Hematopoietic multipotent progenitor cell treated with erythropoietin and hydrocortisone succinate and interleukin-3 and kit ligand, for 4 days (in vitro differentiated cells): ENCODE measurements around the gene POLRMT.
"Not testable (repeated sequence)": the region's sequence is repeated elsewhere in the genome, so short reads cannot be mapped to it uniquely, and the experiment has no call there.

Source experiments
- DNase-seq: peaks from one replicate; pipeline ENCODE4 v3.0.0-alpha.2; 2015

The POLRMT gene

GRCh38 chr19:624433-625109 lies 8.8 kb downstream of the POLRMT start:
- DNase-seq = no peak

DNA sequence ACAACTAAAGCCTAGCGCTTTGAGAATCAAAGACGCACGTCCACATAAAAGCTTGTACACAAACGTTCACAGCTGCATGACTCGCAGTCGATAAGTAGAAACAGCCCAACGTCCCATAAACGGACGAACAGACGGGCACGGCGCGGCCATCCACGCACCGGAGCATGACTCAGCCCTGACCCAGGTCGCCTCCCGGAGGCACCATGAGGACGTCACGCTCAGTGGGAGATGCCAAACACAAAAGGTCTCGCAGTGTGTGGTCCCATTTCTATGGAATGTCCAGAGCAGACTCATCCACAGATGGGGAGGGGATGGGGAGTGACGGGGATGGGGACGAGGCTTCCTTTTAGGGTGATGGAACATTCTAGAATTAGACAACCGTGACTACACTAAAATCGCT lies 9.4 kb downstream of the POLRMT start:
- DNase-seq = no peak

DNA sequence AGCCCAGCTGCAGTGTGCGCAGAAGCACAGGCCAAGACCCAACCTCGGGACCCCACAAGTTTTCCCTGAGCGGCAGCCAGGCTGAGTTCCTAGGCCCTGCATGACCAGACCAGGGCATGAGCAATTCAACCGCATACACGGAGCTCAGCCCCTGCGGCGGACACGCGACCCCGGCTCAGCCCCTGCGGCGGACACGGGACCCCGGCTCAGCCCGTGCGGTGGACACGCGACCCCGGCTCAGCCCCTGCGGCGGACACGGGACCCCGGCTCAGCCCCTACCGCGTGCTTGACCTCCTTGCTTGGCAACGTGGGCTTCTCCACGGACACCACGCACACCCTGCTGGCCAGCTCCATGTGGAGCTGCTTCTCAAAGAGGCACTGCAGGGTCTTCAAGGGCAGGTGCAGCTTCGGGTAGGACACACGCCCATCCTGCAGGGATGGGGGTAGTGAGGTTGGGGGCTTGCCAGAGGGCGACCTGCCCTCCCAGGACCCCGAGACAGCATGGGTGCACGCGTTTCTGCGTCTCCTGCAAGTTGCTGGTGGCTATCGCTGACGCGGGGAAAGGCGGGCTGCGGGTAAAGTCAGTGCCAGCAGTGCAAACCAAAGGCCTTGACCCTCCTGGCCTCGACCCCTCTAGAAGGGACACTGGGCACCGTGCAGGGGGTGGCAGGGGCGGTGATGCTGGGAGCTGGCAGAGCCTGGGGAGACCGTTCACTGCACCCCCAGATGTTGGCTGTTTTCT lies 10.0 kb downstream of the POLRMT start:
- DNase-seq = no peak

GRCh38 chr19:622666-623065 lies 10.7 kb downstream of the POLRMT start:
- DNase-seq = no peak

- DNase-seq = no peak
These were observed 11.5 kb downstream of the POLRMT start for GRCh38 chr19:621819-622218.

- DNase-seq = not testable (repeated sequence)
These were observed 12.1 kb downstream of the POLRMT start for GRCh38 chr19:621191-621590.

GRCh38 chr19:620166-620862 lies 13.0 kb downstream of the POLRMT start:
- DNase-seq = no peak

GRCh38 chr19:619286-620002 lies 13.9 kb downstream of the POLRMT start:
- no peak for DNase-seq

DNA sequence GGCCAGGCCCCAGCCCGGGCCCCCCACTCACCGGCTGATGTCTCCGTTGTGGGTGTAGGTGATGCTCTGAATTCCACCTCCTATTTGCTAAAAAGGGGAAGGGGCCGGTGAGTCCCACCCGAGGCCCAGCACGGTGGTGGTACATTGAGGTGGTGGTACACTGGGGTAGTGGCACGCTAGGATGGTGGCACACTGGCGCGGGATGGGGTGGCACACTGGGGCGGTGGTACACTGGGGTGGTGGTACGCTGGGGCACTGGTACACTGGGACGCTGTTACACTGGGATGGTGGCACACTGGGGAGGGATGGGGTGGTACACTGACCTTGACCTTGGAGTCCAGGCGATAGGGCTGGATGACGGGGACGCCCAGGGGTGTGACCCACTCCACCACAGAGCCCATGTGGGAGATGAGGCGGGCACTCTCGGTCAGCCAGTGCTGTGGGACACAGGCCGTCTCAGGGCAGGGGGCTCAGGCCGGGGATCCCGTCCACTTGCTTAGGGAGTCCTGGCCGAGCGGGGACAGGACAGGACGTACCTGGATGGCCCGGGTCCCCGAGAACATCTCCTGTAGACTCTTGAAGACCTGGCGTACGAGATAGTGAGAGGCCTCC lies 14.6 kb downstream of the POLRMT start:
- no peak for DNase-seq

GRCh38 chr19:618247-618619 lies 15.1 kb downstream of the POLRMT start:
- DNase-seq = no peak

GRCh38 chr19:617551-618246 lies 15.6 kb downstream of the POLRMT start:
- no peak for DNase-seq

DNA sequence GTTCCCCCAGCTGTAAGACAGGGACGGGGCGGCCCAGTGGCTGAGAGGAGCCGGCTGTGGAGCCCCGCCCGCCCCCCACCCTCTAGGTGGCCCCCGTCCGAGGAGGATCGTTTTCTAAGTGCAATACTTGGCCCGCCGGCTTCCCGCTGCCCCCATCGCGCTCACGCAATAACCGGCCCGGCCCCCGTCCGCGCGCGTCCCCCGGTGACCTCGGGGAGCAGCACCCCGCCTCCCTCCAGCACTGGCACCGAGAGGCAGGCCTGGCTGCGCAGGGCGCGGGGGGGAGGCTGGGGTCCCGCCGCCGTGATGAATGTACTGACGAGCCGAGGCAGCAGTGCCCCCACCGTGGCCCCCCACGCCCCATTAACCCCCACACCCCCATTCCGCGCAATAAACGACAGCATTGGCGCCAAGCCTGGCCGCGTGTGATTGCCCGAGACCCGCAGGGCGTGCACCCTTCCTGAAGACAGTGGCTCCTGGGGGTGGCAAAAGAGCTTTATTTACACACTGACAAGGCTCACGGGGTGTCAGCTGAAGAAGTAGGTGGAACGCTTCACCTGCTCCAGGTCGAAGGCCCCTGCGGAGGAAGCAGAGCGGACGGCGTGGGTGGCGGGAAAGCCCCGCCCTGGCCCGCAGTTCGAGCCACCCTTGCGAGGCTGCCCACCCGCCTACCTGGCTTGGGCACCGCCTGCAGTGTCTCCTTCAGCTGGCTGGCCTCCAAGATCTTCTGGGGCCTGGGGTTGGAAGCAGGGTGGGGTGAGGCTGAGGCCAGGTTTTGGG lies 16.4 kb downstream of the POLRMT start:
- no peak for DNase-seq

DNA sequence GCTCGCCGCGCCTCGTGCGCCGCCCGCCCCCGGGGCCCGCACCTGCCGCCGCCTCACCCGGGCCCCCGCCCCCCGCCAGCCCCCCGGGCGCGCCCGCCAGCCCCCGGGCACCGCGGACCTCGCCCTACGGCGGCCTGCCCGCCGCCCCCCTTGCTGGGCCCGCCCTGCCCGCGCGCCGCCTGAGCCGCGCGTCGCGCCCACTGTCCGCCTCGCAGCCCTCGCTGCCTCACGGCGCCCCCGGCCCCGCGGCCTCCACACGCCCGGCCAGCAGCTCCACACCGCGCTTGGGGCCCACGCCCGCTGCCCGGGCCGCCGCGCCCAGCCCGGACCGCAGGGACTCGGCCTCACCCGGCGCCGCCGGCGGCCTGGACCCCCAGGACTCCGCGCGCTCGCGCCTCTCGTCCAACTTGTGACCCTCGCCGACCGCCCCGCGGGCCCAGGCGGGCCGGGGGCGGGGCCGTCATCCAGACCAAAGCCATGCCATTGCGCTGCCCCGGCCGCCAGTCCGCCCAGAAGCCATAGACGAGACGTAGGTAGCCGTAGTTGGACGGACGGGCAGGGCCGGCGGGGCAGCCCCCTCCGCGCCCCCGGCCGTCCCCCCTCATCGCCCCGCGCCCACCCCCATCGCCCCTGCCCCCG lies 17.2 kb downstream of the POLRMT start:
- DNase-seq = no peak

GRCh38 chr19:615619-616018 lies 17.7 kb downstream of the POLRMT start:
- DNase-seq = peak; percentile 62

DNA sequence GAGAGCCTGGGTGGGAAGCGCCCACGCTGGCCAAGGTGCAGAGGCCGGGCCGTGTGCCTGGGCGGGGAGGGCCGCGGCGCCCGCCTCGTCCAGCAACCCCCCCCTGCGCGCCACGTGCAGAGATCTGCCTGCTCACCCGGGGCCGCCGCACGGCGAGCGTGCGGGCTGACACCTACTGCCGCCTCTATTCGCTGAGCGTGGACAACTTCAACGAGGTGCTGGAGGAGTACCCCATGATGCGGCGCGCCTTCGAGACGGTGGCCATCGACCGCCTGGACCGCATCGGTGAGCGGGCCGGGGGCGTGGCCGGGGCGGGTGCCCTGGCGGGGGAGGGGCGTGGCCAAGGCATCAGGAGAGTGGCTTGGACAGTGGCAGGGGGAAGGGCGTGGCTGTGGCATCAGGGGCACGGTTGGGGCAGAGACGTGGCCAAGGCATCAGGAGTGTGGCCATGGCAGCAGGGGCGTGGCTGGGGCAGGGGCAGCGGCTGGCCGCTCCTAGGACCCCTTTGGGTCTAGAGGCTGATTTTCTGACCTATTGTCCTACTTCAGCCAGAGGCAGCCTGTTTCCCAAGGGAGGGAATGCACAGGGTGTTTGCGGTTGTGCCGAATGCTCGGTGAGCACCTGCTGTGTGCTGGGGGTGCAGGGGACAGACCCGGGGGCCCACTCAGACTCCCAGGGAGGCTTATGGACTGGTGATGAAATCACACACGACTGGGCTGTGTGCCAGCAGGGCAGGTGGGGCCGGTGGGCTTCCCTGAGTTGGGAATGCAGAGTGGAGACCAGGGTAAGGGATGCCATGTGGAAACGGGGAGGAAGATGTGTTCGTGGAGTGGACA lies 19.4 kb downstream of the POLRMT start:
- DNase-seq = no peak

GRCh38 chr19:612941-613340 lies 20.4 kb downstream of the POLRMT start:
- no peak for DNase-seq

DNA sequence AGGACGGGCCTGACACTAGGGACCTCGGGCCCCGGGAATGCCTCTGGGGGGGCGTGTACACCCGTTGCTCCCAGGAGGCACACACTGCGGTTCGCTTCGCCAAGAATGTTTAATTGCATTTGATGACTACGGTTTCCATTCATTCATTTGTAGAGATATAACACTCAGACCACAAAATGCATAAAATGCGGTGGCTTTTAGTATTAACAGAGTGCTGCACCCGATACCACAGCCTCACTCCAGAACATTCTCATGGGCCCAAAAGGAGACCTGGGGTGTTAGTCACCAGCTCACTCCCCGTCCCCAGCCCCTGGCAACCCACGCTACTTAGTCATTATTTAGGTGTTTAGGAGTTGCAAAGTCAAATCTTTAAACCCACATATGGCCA lies 21.9 kb downstream of the POLRMT start:
- no peak for DNase-seq

DNA sequence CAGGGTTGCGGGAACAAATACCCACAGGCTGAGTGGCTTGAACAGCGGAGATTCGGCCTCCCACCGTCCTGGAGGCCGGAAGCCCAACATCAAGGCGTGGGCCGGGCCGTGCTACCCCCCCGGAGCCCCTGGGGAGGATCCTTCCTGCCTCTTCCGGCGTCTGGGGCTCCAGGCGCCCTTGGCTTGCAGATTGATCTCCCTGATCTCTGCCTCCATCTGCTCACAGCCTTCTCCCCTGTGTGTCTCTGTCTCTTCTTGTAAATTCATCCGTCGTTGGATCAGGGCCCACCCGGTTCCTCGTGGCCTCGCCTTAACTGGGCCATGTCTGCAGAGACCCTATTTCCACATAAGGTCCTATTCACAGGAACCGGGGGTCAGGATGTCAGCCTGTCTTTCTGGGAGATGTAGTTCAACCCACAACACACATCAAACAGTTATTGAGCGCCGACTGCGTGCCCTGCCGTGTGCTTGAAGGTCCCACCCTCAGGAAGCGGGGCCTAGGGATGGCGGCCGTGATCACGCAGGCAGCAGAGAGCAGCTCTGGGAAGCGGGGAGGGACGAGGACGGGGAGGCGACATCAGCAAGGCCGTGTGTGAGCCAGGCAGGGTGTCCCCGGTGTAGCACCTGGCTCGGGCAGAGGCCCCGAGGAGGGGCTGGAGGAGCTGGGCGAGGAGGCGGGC lies 22.4 kb downstream of the POLRMT start:
- peak; percentile 86 for DNase-seq

DNA sequence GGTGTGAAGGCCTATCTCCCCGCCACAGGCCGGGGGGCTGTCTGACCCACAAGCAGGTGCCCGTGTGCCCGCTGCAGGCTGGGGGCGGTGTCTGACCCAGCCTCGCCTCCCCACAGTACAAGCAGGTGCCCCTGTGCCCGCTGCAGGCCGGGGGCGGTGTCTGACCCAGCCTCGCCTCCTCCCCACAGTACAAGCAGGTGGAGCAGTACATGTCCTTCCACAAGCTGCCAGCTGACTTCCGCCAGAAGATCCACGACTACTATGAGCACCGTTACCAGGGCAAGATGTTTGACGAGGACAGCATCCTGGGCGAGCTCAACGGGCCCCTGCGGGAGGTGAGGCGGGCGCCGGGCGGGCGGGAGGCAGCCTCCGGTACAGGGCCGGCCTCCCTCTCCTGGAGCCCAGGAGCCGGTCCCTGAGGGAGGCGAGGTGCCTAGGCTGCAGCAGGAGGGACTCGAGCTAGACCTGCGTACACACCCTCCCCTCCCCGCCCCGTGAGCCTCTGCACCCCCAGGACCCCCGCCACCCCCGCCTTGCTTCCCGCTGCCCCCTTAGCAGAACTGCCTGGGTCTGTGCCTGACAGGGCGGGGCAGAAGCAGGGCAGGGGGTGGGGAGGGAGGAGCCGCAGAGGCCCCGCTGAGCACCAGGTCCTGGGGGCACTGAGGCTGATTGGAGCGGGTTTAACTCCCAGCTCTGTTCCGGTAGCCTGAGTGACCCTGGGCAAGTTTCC lies 23.1 kb downstream of the POLRMT start:
- peak; percentile 48 for DNase-seq
